HL-60 (cell line): ENCODE results near the gene TOGARAM1.

Source experiments
- GABPA ChIP-seq: IDR thresholded peaks from 2 replicates; pipeline ENCODE4 v1.6.1; 2012; ENCODE audit warnings: low read depth
- POLR2AphosphoS5 ChIP-seq: IDR thresholded peaks from 2 replicates; pipeline ENCODE4 v1.6.1; 2012; ENCODE audit warnings: low read depth
- SPI1 ChIP-seq: IDR thresholded peaks from 2 replicates; pipeline ENCODE4 v1.6.1; 2012; ENCODE audit warnings: low read depth, mild to moderate bottlenecking, borderline replicate concordance
- TF ChIP-seq, protein P1 (sequence below): IDR thresholded peaks from one replicate; pipeline ENCODE4 v1.5.1; 2011; ENCODE audit warnings: low read length, control low read depth, inconsistent platforms; ENCODE audit not compliant: insufficient read depth
- TF ChIP-seq, protein P2 (sequence below): IDR thresholded peaks from 2 replicates; pipeline ENCODE4 v1.6.1; 2012; ENCODE audit warnings: low read depth; ENCODE audit not compliant: insufficient replicate concordance

DNA sequence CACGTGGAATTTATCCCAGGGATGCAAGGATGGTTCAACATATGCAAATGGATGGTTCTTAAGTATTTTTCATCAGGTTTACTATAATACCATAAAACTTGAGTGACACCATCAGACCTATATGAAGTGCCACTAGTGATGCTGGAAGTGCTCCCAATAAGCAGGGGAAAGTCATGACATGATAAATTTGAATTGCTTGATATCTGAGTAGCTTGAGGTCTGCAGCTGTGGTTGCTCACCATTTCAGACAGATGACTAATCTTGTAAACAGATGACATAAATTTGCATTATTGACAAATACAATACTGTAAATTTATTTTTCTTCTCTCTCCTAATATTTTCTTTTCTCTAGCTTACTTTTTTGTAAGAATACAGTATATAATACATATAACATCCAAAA is 108.2 kb downstream of the TOGARAM1 start:
- TF ChIP-seq, protein P1, sequence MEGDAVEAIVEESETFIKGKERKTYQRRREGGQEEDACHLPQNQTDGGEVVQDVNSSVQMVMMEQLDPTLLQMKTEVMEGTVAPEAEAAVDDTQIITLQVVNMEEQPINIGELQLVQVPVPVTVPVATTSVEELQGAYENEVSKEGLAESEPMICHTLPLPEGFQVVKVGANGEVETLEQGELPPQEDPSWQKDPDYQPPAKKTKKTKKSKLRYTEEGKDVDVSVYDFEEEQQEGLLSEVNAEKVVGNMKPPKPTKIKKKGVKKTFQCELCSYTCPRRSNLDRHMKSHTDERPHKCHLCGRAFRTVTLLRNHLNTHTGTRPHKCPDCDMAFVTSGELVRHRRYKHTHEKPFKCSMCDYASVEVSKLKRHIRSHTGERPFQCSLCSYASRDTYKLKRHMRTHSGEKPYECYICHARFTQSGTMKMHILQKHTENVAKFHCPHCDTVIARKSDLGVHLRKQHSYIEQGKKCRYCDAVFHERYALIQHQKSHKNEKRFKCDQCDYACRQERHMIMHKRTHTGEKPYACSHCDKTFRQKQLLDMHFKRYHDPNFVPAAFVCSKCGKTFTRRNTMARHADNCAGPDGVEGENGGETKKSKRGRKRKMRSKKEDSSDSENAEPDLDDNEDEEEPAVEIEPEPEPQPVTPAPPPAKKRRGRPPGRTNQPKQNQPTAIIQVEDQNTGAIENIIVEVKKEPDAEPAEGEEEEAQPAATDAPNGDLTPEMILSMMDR: no peak
- TF ChIP-seq GABPA (no peak), POLR2AphosphoS5 (no peak), SPI1 (no peak)
- TF ChIP-seq, protein P2, sequence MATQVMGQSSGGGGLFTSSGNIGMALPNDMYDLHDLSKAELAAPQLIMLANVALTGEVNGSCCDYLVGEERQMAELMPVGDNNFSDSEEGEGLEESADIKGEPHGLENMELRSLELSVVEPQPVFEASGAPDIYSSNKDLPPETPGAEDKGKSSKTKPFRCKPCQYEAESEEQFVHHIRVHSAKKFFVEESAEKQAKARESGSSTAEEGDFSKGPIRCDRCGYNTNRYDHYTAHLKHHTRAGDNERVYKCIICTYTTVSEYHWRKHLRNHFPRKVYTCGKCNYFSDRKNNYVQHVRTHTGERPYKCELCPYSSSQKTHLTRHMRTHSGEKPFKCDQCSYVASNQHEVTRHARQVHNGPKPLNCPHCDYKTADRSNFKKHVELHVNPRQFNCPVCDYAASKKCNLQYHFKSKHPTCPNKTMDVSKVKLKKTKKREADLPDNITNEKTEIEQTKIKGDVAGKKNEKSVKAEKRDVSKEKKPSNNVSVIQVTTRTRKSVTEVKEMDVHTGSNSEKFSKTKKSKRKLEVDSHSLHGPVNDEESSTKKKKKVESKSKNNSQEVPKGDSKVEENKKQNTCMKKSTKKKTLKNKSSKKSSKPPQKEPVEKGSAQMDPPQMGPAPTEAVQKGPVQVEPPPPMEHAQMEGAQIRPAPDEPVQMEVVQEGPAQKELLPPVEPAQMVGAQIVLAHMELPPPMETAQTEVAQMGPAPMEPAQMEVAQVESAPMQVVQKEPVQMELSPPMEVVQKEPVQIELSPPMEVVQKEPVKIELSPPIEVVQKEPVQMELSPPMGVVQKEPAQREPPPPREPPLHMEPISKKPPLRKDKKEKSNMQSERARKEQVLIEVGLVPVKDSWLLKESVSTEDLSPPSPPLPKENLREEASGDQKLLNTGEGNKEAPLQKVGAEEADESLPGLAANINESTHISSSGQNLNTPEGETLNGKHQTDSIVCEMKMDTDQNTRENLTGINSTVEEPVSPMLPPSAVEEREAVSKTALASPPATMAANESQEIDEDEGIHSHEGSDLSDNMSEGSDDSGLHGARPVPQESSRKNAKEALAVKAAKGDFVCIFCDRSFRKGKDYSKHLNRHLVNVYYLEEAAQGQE: no peak
